ENCODE results near the gene ARSB.

DNA sequence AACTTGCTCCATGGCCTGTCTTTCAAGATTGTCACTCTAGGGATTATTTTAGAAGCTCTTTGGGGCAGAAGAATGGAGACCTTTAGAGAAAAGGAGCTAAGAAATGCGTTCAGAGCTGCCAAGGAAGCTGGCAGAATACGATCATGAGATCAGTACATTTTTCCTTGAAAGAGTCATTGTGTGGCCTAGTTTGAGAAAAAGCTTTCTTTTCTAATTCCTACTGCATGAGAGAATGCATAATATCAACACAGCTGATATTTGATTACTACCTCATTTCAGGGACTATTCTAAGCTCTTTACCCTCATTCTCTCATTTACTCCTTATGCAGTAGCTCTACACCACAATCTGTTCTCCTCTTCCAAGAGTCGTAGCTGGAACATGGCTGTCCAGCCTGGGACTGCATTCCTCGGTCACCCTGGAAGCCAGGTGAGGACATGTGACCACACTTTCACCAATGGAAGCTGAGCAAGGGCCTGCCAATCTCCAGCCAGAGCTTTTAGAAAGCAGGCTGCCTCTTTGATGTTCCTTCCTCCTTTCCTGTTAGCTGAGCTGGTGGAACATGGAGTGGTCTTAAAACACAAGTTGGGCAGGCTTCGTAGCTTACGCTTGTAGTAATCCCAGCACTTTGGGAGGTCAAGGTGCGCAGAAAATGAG lies 237.3 kb downstream of the ARSB start:
- TF ChIP-seq, protein P1, sequence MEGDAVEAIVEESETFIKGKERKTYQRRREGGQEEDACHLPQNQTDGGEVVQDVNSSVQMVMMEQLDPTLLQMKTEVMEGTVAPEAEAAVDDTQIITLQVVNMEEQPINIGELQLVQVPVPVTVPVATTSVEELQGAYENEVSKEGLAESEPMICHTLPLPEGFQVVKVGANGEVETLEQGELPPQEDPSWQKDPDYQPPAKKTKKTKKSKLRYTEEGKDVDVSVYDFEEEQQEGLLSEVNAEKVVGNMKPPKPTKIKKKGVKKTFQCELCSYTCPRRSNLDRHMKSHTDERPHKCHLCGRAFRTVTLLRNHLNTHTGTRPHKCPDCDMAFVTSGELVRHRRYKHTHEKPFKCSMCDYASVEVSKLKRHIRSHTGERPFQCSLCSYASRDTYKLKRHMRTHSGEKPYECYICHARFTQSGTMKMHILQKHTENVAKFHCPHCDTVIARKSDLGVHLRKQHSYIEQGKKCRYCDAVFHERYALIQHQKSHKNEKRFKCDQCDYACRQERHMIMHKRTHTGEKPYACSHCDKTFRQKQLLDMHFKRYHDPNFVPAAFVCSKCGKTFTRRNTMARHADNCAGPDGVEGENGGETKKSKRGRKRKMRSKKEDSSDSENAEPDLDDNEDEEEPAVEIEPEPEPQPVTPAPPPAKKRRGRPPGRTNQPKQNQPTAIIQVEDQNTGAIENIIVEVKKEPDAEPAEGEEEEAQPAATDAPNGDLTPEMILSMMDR (conservative IDR thresholded peaks at IDR 0.05), result no peak
- TF ChIP-seq EZH2 (IDR thresholded peaks at IDR 0.05; ENCODE audit: low read depth), result no peak

Measured in PC-9 (cell line).